WTC11 (cell line): Measurements from ENCODE around the gene HJURP. TPM values are rescaled to one million over a fixed set of nuclear protein-coding genes. Genes with fewer than 3 reads are reported as not detected.

ENCODE experiments used
- ATAC-seq: fragments of 200-7000 bp; cut with Tn5 transposase; 2 replicates; pipeline ENCODE4 v1.10.0; 2021; ENCODE audit warnings: mild to moderate bottlenecking, moderate library complexity
- CTCF ChIA-PET: fragments of 300-600 bp; sonication (Branson Sonifier 250); formaldehyde crosslinking; loops from one replicate; lab custom pipeline; 2021; ENCODE audit warnings: antibody characterized with exemption; lab: Charles Lee
- POLR2A ChIA-PET: fragments of 350-600 bp; sonication (Branson Sonifier 250); formaldehyde crosslinking; loops from one replicate; lab custom pipeline; 2021; ENCODE audit warnings: antibody characterized with exemption; lab: Charles Lee
- DNase-seq: peaks from one replicate; pipeline ENCODE4 v3.0.0; 2021; ENCODE audit warnings: low spot score
- H3K27ac Mint-ChIP-seq: 2 replicates; pipeline ENCODE4 v1.8.0; 2021; ENCODE audit warnings: mixed read lengths
- H3K27me3 Mint-ChIP-seq: 2 replicates; pipeline ENCODE4 v1.8.0; 2021; ENCODE audit warnings: low read depth, mild to moderate bottlenecking, moderate library complexity, mixed read lengths
- H3K36me3 Mint-ChIP-seq: 2 replicates; pipeline ENCODE4 v1.8.0; 2021; ENCODE audit warnings: mixed read lengths
- H3K4me1 Mint-ChIP-seq: 2 replicates; pipeline ENCODE4 v1.8.0; 2022; ENCODE audit warnings: mixed read lengths
- H3K4me3 Mint-ChIP-seq: 2 replicates; pipeline ENCODE4 v1.8.0; 2021; ENCODE audit warnings: mild to moderate bottlenecking, moderate library complexity, mixed read lengths
- H3K9me3 Mint-ChIP-seq: 2 replicates; pipeline ENCODE4 v1.8.0; 2021; ENCODE audit warnings: mixed read lengths
- ETV6 ChIP-seq: sonication (generic); formaldehyde crosslinking; IDR thresholded peaks from 2 replicates; pipeline ENCODE4 v1.8.1; 2022; ENCODE audit warnings: mild to moderate bottlenecking, missing genetic modification reagents
- FOXJ3 ChIP-seq: sonication (generic); formaldehyde crosslinking; IDR thresholded peaks from 2 replicates; pipeline ENCODE4 v1.9.0; 2021; ENCODE audit warnings: missing genetic modification reagents, mild to moderate bottlenecking, borderline replicate concordance
- GABPB1 ChIP-seq: sonication (generic); formaldehyde crosslinking; IDR thresholded peaks from 2 replicates; pipeline ENCODE4 v1.8.1; 2023; ENCODE audit warnings: mild to moderate bottlenecking, missing genetic modification reagents
- GTF2I ChIP-seq: fragments of 250-450 bp; sonication (Bioruptor Pico); conservative IDR thresholded peaks from 2 replicates; pipeline ENCODE4 v1.4.0; 2021; ENCODE audit warnings: mild to moderate bottlenecking
- HMGA2 ChIP-seq: fragments of 250-450 bp; sonication (Bioruptor Pico); IDR thresholded peaks from 2 replicates; pipeline ENCODE4 v1.4.0; 2021; ENCODE audit warnings: mild to moderate bottlenecking, moderate library complexity
- IRF1 ChIP-seq: sonication (generic); formaldehyde crosslinking; IDR thresholded peaks from 2 replicates; pipeline ENCODE4 v1.8.0; 2023; ENCODE audit warnings: missing genetic modification reagents
- MYBL2 ChIP-seq: sonication (generic); formaldehyde crosslinking; IDR thresholded peaks from 2 replicates; pipeline ENCODE4 v1.8.1; 2023; ENCODE audit warnings: mild to moderate bottlenecking, moderate library complexity, missing genetic modification reagents
- NFE2L1 ChIP-seq: sonication (generic); formaldehyde crosslinking; IDR thresholded peaks from 2 replicates; pipeline ENCODE4 v1.8.1; 2023; ENCODE audit warnings: missing genetic modification reagents
- OVOL2 ChIP-seq: fragments of 250-450 bp; sonication (Bioruptor Pico); IDR thresholded peaks from 2 replicates; pipeline ENCODE4 v1.9.0; 2021; ENCODE audit warnings: mild to moderate bottlenecking, borderline replicate concordance
- PRDM15 ChIP-seq: sonication (generic); formaldehyde crosslinking; IDR thresholded peaks from 2 replicates; pipeline ENCODE4 v1.8.0; 2022; ENCODE audit warnings: missing genetic modification reagents
- RELA ChIP-seq: sonication (generic); formaldehyde crosslinking; IDR thresholded peaks from 2 replicates; pipeline ENCODE4 v1.8.1; 2022; ENCODE audit warnings: missing genetic modification reagents, mild to moderate bottlenecking, borderline replicate concordance
- RORB ChIP-seq: fragments of 250-450 bp; sonication (Bioruptor Pico); IDR thresholded peaks from 2 replicates; pipeline ENCODE4 v1.9.0; 2021; ENCODE audit warnings: mild to moderate bottlenecking
- SMAD4 ChIP-seq: sonication (generic); formaldehyde crosslinking; IDR thresholded peaks from 2 replicates; pipeline ENCODE4 v1.8.0; 2022; ENCODE audit warnings: mild to moderate bottlenecking, missing genetic modification reagents
- SP1 ChIP-seq: sonication (generic); formaldehyde crosslinking; conservative IDR thresholded peaks from 2 replicates; pipeline ENCODE4 v1.8.1; 2022; ENCODE audit warnings: missing genetic modification reagents
- ZNF219 ChIP-seq: sonication (generic); formaldehyde crosslinking; IDR thresholded peaks from 2 replicates; pipeline ENCODE4 v1.8.0; 2023; ENCODE audit warnings: missing genetic modification reagents, mild to moderate bottlenecking, borderline replicate concordance
- ZNF512 ChIP-seq: sonication (generic); formaldehyde crosslinking; IDR thresholded peaks from 2 replicates; pipeline ENCODE4 v1.8.1; 2022; ENCODE audit warnings: missing genetic modification reagents, borderline replicate concordance
- total RNA-seq: library from RNA; stranded (reverse); gene quantifications from 3 replicates; pipeline ENCODE4 v1.2.3, GENCODE V29; 2021
- TF ChIP-seq, protein P1 (sequence below): sonication (generic); formaldehyde crosslinking; IDR thresholded peaks from 2 replicates; pipeline ENCODE4 v1.8.0; 2022; ENCODE audit warnings: mild to moderate bottlenecking, missing genetic modification reagents
- TF ChIP-seq, protein P2 (sequence below): sonication (generic); formaldehyde crosslinking; conservative IDR thresholded peaks from 2 replicates; pipeline ENCODE4 v1.8.1; 2022; ENCODE audit warnings: mild to moderate bottlenecking, missing genetic modification reagents
- TF ChIP-seq, protein P3 (sequence below): sonication (generic); formaldehyde crosslinking; IDR thresholded peaks from 2 replicates; pipeline ENCODE4 v1.8.1; 2023; ENCODE audit warnings: mild to moderate bottlenecking, missing genetic modification reagents
- TF ChIP-seq, protein P4 (sequence below): sonication (generic); formaldehyde crosslinking; IDR thresholded peaks from 2 replicates; pipeline ENCODE4 v1.8.0; 2022; ENCODE audit warnings: mild to moderate bottlenecking, missing genetic modification reagents

HJURP gene
- total RNA-seq, 1 experiment from 2014 or later, result 83.7 TPM

GRCh38 chr2:233844836-233845235 lies 9.5 kb downstream of the HJURP start:
- no peak overlapping the region for H3K27ac Mint-ChIP-seq
- DNase-seq, result no peak
- TF ChIP-seq, protein P1, sequence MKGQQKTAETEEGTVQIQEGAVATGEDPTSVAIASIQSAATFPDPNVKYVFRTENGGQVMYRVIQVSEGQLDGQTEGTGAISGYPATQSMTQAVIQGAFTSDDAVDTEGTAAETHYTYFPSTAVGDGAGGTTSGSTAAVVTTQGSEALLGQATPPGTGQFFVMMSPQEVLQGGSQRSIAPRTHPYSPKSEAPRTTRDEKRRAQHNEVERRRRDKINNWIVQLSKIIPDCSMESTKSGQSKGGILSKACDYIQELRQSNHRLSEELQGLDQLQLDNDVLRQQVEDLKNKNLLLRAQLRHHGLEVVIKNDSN (CRISPR knock-in tag), result no peak
- TF ChIP-seq, protein P2, sequence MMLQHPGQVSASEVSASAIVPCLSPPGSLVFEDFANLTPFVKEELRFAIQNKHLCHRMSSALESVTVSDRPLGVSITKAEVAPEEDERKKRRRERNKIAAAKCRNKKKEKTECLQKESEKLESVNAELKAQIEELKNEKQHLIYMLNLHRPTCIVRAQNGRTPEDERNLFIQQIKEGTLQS (CRISPR knock-in tag), result no peak
- TF ChIP-seq MYBL2 (CRISPR knock-in tag) (no peak), SMAD4 (CRISPR knock-in tag) (no peak), OVOL2 (CRISPR knock-in tag) (no peak), RELA (CRISPR knock-in tag) (no peak), SP1 (CRISPR knock-in tag) (no peak)
- ATAC-seq, result no peak
- CTCF ChIA-PET, result interaction anchor here (1.6 kb wide), 1 partner anchor 12 kb away, joined by 3 read pairs; no protein-coding TSS in a partner anchor
- H3K36me3 Mint-ChIP-seq, result peaks cover 98% of the 10 kb centered on the region
- POLR2A ChIA-PET, result no interaction called here
- H3K4me3 Mint-ChIP-seq, result no peak overlapping the region
- no peaks in the 10 kb centered on the region for H3K9me3 Mint-ChIP-seq
- H3K4me1 Mint-ChIP-seq, result peaks cover 8% of the 10 kb centered on the region
- no peaks in the 10 kb centered on the region for H3K27me3 Mint-ChIP-seq

DNA sequence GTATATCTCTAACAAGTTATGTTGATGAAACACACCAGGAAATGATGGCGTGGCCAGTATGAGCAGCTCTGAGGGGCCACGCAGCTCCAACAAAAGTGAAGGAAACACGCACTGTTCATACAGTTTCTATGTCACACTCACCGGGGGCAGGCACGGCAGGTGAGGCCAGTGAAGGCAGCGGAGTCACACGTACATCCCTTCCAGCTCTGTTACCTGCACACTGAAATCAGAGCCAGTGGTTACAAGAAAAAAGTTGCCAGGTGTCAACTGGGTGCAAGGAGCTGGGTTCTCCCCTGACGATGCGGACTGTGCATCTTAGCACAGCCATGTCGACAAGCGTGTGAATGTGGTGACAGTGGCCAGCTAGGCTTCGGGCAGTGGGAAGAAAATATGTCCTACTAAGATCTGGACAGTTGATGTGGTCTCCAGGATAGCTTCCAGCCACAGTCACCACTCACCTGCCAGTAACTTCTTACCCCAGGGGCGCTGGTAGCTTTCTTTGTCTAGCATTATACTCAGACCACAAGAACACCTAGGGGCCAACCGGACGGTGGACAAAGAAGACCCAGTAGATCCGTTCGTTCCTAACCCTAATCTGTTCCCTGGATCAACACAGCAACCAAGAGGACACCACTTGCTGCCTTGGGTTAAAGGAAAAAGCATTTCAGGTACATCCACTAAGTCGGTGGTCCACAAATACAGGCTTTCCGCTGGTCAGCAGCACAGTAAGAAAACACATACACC lies 10.1 kb downstream of the HJURP start:
- Mint-ChIP-seq H3K27ac (no peak overlapping the region), H3K4me3 (no peak overlapping the region), H3K36me3 (peaks cover 97% of the 10 kb centered on the region), H3K4me1 (peaks cover 11% of the 10 kb centered on the region), H3K9me3 (no peaks in the 10 kb centered on the region), H3K27me3 (no peaks in the 10 kb centered on the region)
- DNase-seq, result no peak
- ChIA-PET CTCF (interaction anchor here (1.6 kb wide), 1 partner anchor 12 kb away, joined by 3 read pairs; no protein-coding TSS in a partner anchor), POLR2A (no interaction called here)
- ATAC-seq, result no peak
- TF ChIP-seq ZNF512 (CRISPR knock-in tag) (no peak), ETV6 (CRISPR knock-in tag) (no peak), HMGA2 (CRISPR knock-in tag) (no peak), GTF2I (no peak), IRF1 (CRISPR knock-in tag) (no peak), PRDM15 (CRISPR knock-in tag) (no peak), ZNF219 (no peak), NFE2L1 (CRISPR knock-in tag) (no peak), RORB (CRISPR knock-in tag) (no peak), FOXJ3 (no peak), GABPB1 (CRISPR knock-in tag) (no peak)
- TF ChIP-seq, protein P3, sequence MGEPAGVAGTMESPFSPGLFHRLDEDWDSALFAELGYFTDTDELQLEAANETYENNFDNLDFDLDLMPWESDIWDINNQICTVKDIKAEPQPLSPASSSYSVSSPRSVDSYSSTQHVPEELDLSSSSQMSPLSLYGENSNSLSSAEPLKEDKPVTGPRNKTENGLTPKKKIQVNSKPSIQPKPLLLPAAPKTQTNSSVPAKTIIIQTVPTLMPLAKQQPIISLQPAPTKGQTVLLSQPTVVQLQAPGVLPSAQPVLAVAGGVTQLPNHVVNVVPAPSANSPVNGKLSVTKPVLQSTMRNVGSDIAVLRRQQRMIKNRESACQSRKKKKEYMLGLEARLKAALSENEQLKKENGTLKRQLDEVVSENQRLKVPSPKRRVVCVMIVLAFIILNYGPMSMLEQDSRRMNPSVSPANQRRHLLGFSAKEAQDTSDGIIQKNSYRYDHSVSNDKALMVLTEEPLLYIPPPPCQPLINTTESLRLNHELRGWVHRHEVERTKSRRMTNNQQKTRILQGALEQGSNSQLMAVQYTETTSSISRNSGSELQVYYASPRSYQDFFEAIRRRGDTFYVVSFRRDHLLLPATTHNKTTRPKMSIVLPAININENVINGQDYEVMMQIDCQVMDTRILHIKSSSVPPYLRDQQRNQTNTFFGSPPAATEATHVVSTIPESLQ (CRISPR knock-in tag), result no peak
- TF ChIP-seq, protein P4, sequence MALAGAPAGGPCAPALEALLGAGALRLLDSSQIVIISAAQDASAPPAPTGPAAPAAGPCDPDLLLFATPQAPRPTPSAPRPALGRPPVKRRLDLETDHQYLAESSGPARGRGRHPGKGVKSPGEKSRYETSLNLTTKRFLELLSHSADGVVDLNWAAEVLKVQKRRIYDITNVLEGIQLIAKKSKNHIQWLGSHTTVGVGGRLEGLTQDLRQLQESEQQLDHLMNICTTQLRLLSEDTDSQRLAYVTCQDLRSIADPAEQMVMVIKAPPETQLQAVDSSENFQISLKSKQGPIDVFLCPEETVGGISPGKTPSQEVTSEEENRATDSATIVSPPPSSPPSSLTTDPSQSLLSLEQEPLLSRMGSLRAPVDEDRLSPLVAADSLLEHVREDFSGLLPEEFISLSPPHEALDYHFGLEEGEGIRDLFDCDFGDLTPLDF (CRISPR knock-in tag), result no peak
